Bronchial epithelial cell (primary cell): ENCODE measurements around the gene HSP90B1. TPM values are rescaled to one million over a fixed set of nuclear protein-coding genes. Genes with fewer than 3 reads are reported as not detected.

Source experiments
- DNase-seq: peaks from one replicate; pipeline ENCODE4 v3.0.0-alpha.2; 2010; ENCODE audit warnings: low read depth
- FAIRE-seq: peaks from 2 replicates; lab custom pipeline; 2011; peaks lifted over from hg19 to GRCh38; lab: Jason Lieb, UNC
- H3K27me3 ChIP-seq: 2 replicates; pipeline ENCODE4 v1.5.1; 2011; ENCODE audit warnings: low read length; ENCODE audit not compliant: control insufficient read depth, insufficient read depth
- H3K36me3 ChIP-seq: 2 replicates; pipeline ENCODE4 v1.5.1; 2011; ENCODE audit warnings: low read length; ENCODE audit not compliant: control insufficient read depth, insufficient read depth
- H3K4me3 ChIP-seq: 2 replicates; pipeline ENCODE4 v1.5.1; 2011; ENCODE audit warnings: mild to moderate bottlenecking, low read depth, low read length, control low read depth
- total RNA-seq: library from RNA; depleted of rRNA; stranded (reverse); fragments of >200 nt; gene quantifications from 2 replicates; pipeline ENCODE4 v1.2.1, GENCODE V29; 2014
- TF ChIP-seq, protein P1 (sequence below): IDR thresholded peaks from 2 replicates; pipeline ENCODE4 v1.5.1; 2011; ENCODE audit warnings: mild to moderate bottlenecking, moderate library complexity, low read length, control low read depth, inconsistent platforms; ENCODE audit not compliant: insufficient read depth, severe bottlenecking

HSP90B1 gene
- total RNA-seq, 1 donor from 2014 or later = 677 TPM

DNA sequence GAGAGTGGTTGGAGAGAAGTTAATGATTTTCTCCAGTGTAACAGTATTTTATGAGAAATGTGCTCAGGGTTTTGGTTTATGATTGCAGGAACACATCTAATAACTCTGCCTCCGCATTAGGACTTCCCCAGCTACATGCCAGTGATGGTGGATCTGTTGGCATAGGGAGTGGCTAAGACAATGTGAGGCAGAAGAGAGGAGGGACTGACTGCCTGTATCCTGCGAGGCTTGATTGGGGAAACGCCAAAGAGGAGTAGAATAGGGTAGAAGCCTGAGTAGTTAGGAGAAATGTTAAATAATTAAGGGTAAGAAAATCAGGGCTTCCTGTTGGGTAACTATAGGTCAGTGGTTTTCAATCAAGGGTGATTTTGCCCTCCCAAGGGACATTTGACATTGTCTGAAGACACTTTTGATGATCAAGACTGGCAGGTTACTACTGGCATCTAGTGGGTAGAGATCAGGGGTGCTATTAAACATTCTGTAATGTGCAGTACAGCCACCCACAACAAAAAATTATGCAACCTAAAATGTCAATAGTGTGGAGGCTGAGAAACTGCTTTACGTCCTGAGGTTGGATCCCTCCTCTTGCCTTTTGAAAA, 48.3 kb downstream of the HSP90B1 start:
- TF ChIP-seq, protein P1, sequence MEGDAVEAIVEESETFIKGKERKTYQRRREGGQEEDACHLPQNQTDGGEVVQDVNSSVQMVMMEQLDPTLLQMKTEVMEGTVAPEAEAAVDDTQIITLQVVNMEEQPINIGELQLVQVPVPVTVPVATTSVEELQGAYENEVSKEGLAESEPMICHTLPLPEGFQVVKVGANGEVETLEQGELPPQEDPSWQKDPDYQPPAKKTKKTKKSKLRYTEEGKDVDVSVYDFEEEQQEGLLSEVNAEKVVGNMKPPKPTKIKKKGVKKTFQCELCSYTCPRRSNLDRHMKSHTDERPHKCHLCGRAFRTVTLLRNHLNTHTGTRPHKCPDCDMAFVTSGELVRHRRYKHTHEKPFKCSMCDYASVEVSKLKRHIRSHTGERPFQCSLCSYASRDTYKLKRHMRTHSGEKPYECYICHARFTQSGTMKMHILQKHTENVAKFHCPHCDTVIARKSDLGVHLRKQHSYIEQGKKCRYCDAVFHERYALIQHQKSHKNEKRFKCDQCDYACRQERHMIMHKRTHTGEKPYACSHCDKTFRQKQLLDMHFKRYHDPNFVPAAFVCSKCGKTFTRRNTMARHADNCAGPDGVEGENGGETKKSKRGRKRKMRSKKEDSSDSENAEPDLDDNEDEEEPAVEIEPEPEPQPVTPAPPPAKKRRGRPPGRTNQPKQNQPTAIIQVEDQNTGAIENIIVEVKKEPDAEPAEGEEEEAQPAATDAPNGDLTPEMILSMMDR = no peak
- FAIRE-seq (no peak), DNase-seq (no peak)
- Histone ChIP-seq H3K36me3 (peaks cover 9% of the 10 kb centered on the region), H3K27me3 (no peaks in the 10 kb centered on the region), H3K4me3 (no peak overlapping the region)

DNA sequence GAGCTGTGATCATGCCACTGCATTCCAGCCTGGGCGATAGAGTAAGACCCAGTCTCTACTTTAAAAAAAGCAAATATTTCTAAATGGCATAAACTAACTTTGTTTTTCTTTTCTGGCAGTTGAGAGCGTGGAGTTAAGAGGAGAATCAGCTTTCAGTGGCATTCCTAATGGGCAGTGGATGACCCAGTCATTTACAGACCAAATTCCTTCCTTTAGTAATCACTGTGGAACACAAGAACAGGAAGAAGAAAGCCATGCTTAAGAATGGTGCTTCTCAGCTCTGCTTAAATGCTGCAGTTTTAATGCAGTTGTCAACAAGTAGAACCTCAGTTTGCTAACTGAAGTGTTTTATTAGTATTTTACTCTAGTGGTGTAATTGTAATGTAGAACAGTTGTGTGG, 56.6 kb downstream of the HSP90B1 start:
- TF ChIP-seq, protein P1 = no peak
- Histone ChIP-seq H3K27me3 (no peaks in the 10 kb centered on the region), H3K4me3 (no peak overlapping the region), H3K36me3 (peaks cover 6% of the 10 kb centered on the region)
- no peak for DNase-seq
- FAIRE-seq = peak; percentile 13

DNA sequence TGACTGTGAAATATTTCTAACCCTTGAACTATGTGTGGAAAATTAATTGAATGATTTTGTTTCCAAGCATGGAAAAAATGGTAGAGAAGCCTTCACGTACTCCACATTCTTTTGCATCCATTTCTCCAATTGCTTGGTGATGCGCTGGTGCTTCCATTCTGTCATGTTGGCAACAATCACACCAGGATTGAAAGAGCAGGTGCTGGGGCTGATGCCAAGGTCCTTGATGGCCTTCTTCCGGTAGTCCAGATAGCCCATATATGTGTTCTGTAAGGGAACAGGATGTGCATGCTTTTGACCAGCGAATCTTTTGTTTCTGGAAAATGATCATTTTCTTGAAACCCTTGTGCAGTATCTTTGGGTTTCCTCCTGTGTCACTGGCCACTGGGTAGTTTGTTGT, 64.0 kb downstream of the HSP90B1 start:
- FAIRE-seq (no peak), DNase-seq (no peak)
- H3K27me3 ChIP-seq = no peaks in the 10 kb centered on the region
- TF ChIP-seq, protein P1 = no peak
- no peak overlapping the region for H3K4me3 ChIP-seq
- no peaks in the 10 kb centered on the region for H3K36me3 ChIP-seq

DNA sequence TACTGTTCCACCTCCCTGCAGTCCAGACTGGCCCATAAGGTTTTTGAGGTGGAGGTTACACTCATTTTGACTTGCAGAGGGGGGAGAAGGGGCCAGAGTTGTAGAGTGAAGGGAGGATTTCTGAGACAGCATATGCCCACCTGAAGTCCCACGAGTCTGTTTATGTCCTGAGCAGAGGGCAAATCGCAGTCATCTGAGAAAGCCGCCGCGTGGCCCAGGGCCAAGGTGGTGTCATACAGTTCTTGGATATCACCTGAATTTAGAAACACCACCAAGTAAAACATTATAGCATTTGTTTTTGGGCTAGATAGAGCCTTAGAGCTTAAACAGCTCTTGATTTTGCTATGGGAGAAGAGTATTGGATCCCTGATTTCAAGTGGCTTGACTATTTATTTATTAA, 66.4 kb downstream of the HSP90B1 start:
- no peaks in the 10 kb centered on the region for H3K27me3 ChIP-seq
- TF ChIP-seq, protein P1 = no peak

DNA sequence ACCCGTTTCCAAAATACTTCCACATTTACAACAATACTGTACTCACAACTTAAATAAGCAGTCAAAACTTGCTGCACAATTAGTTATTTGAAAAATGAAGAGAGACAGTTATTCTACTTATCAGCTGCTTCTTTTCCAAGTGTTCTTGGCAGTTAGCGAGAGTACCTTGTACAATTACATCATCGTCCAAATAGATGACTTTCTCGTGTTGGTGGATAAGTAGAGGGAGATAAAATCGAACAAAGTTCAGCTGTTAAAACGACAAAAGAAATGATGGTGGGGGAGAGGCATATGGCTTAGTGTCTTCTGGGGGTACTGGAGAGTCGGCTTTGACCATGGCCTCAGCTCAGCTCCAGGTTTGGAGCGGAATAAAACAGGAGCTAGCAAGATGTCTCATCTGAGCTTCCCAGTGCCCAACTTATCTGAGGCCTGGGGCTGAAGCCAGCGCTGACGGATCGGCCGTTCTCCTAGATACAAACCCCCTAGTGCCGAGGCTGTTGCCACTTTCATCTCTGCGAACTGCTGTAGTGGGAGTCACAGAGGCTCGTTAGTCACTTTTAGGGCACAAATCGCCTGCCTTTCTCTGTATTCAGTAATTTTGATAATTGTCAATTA, 67.2 kb downstream of the HSP90B1 start:
- FAIRE-seq (no peak), DNase-seq (no peak)
- Histone ChIP-seq H3K27me3 (no peaks in the 10 kb centered on the region), H3K4me3 (no peak overlapping the region), H3K36me3 (no peaks in the 10 kb centered on the region)
- TF ChIP-seq, protein P1 = no peak

More for the DNA sequence above, 66.4 kb downstream of the HSP90B1 start:
- DNase-seq (no peak), FAIRE-seq (no peak)
- H3K36me3 ChIP-seq = no peaks in the 10 kb centered on the region
- H3K4me3 ChIP-seq = no peak overlapping the region

Other genes starting within 250 kb of the HSP90B1 start
- gene NT5DC3, start 89.2 kb upstream of the HSP90B1 start, total RNA-seq = 4.9 and 6.6 TPM in 2 replicates
- 25.5 and 48.6 TPM in 2 replicates for gene TDG, start 35.5 kb downstream of the HSP90B1 start, total RNA-seq
- gene GLT8D2, start 119.8 kb downstream of the HSP90B1 start, total RNA-seq = 1.0 and 1.3 TPM in 2 replicates
- 7.6 and 8.7 TPM in 2 replicates for gene HCFC2, start 134.1 kb downstream of the HSP90B1 start, total RNA-seq
- 21.1 and 27.1 TPM in 2 replicates for gene NFYB, start 207.8 kb downstream of the HSP90B1 start, total RNA-seq